Lower lobe of right lung (tissue), 2 donors: Measurements from ENCODE around the gene PPP6R3. TPM values are rescaled to one million over a fixed set of nuclear protein-coding genes. Genes with fewer than 3 reads are reported as not detected.
"Not testable (repeated sequence)": the region's sequence is repeated elsewhere in the genome, so short reads cannot be mapped to it uniquely, and the experiment has no call there.

ENCODE experiments used
- ATAC-seq, 2 donors: fragments of 200-7000 bp; cut with Tn5 transposase; one replicate each; pipeline ENCODE4 v1.9.1; 2020 to 2022; ENCODE audit warnings: mild to moderate bottlenecking in 2 of 2, moderate library complexity in 2 of 2
- DNase-seq: peaks from one replicate; pipeline ENCODE4 v3.0.0-alpha.2; 2020
- H3K27ac ChIP-seq: fragments of 200-600 bp; one replicate; pipeline ENCODE4 v1.8.0; 2022
- H3K27me3 ChIP-seq: fragments of 200-600 bp; one replicate; pipeline ENCODE4 v1.8.0; 2022; ENCODE audit warnings: low read depth
- H3K36me3 ChIP-seq: fragments of 200-600 bp; one replicate; pipeline ENCODE4 v1.8.0; 2022; ENCODE audit warnings: mild to moderate bottlenecking
- H3K4me1 ChIP-seq: fragments of 200-600 bp; one replicate; pipeline ENCODE4 v1.8.0; 2022
- H3K4me3 ChIP-seq: fragments of 200-600 bp; one replicate; pipeline ENCODE4 v1.8.0; 2022; ENCODE audit warnings: mild to moderate bottlenecking
- H3K9me3 ChIP-seq: fragments of 200-600 bp; one replicate; pipeline ENCODE4 v1.8.0; 2022
- intact Hi-C: fragments of 100-400 bp; cut with DNase I; formaldehyde crosslinking; loops from one replicate; pipeline ENCODE4 v1.11.0; 2022
- total RNA-seq: library from RNA; stranded (reverse); fragmentation: NEBNext Ultra II Directional; extraction: Animal tissue kit (Norgen Biotek cat#: 25700); gene quantifications from one replicate; pipeline ENCODE4 v1.2.1, GENCODE V29; 2021
- TF ChIP-seq, protein P1 (sequence below): fragments of 200-600 bp; IDR thresholded peaks from one replicate; pipeline ENCODE4 v1.8.0; 2022; ENCODE audit warnings: antibody characterized with exemption, mild to moderate bottlenecking
- donor health status: DM: no; HTN: yes; CAD: no; lungs with severe emphysema.

The PPP6R3 gene
- total RNA-seq, 1 donor from 2014 or later = 98.0 TPM

GRCh38 chr11:68628837-68629236 is 168.3 kb downstream of the PPP6R3 start:
- H3K27me3 ChIP-seq, intact Hi-C loops, H3K36me3 ChIP-seq, ATAC-seq, H3K4me1 ChIP-seq, H3K9me3 ChIP-seq, H3K27ac ChIP-seq, DNase-seq, H3K4me3 ChIP-seq: not testable (repeated sequence)

DNA sequence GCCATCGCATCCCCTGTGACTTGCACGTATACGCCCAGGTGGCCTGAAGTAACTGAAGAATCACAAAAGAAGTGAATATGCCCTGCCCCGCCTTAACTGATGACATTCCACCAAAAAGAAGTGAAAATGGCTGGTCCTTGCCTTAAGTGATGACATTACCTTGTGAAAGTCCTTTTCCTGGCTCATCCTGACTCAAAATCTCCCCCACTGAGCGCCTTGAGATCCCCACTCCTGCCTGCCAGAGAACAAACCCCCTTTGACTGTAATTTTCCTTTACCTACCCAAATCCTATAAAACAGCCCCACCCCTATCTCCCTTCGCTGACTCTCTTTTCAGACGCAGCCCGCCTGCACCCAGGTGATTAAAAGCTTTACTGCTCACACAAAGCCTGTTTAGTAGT is 171.8 kb downstream of the PPP6R3 start:
- H3K9me3 ChIP-seq, H3K27ac ChIP-seq, H3K36me3 ChIP-seq, ATAC-seq, DNase-seq, intact Hi-C loops, H3K4me1 ChIP-seq, H3K27me3 ChIP-seq, H3K4me3 ChIP-seq: not testable (repeated sequence)

DNA sequence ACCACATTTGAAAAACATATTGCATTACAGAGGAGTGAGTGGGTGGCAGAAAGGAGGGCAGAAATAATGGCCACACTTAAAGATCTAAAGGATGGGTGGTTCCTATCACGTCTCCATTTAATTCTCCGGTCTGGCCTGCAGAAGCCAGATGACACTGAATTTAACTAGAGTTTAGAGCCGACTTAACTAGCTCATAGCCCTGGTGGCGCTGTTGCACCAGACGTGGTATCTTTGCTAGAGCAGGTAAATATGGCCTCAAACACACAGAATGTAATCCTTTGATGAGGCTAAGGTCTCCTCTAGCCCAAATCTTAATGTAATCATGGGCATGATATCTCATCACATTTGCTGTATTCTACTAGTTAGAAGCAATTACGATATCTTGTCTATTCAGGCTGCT is 172.2 kb downstream of the PPP6R3 start:
- H3K4me3 ChIP-seq = no peak overlapping the region
- no peaks in the 10 kb centered on the region for H3K27me3 ChIP-seq
- H3K9me3 ChIP-seq = no peaks in the 10 kb centered on the region
- no peaks in the 10 kb centered on the region for H3K4me1 ChIP-seq
- no peaks in the 10 kb centered on the region for H3K36me3 ChIP-seq
- no peak overlapping the region for H3K27ac ChIP-seq
- ATAC-seq = no peak
- TF ChIP-seq, protein P1, sequence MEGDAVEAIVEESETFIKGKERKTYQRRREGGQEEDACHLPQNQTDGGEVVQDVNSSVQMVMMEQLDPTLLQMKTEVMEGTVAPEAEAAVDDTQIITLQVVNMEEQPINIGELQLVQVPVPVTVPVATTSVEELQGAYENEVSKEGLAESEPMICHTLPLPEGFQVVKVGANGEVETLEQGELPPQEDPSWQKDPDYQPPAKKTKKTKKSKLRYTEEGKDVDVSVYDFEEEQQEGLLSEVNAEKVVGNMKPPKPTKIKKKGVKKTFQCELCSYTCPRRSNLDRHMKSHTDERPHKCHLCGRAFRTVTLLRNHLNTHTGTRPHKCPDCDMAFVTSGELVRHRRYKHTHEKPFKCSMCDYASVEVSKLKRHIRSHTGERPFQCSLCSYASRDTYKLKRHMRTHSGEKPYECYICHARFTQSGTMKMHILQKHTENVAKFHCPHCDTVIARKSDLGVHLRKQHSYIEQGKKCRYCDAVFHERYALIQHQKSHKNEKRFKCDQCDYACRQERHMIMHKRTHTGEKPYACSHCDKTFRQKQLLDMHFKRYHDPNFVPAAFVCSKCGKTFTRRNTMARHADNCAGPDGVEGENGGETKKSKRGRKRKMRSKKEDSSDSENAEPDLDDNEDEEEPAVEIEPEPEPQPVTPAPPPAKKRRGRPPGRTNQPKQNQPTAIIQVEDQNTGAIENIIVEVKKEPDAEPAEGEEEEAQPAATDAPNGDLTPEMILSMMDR = peak; percentile 21
- no peak for DNase-seq
- intact Hi-C loops = no loop called here

DNA sequence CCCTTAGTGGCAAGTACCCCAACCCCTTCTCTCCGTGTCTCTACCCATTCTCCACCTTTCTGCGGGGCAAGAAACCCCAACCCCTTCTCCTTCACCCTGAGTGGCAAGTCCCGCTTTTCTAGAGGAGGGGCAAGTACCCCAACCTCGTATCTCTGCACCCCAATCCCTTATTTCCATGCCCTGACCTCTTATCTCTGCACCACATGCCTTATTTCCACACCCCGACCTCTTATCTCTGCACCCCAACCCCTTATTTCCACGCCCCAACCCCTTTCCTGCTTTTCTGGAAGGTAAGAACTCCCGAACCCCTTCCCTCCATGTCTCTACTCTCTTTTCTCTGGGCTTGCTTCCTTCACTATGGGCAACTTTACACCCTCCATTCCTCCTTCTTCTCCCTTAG is 174.1 kb downstream of the PPP6R3 start:
- H3K27me3 ChIP-seq = not testable (repeated sequence)

DNA sequence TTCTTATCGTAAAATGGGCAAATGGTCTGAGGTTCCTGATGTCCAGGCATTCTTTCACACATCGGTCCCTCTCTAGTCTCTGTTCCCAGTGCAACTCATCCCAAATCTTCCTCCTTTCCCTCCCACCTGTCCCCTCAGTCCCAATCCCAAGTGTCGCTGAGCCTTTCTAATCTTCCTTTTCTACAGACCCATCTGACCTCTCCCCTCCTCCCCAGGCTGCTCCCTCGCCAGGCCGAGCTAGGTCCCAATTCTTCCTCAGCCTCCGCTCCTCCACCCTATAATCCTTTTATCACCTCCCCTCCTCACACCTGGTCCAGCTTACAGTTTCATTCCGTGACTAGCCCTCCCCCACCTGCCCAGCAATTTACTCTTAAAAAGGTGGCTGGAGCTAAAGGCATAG is 174.6 kb downstream of the PPP6R3 start:
- H3K27ac ChIP-seq, H3K36me3 ChIP-seq, DNase-seq, H3K27me3 ChIP-seq, H3K4me1 ChIP-seq, H3K9me3 ChIP-seq, intact Hi-C loops, H3K4me3 ChIP-seq, ATAC-seq: not testable (repeated sequence)

More for the DNA sequence above, 174.1 kb downstream of the PPP6R3 start:
- ATAC-seq, H3K27ac ChIP-seq, H3K4me3 ChIP-seq, DNase-seq, H3K9me3 ChIP-seq, H3K4me1 ChIP-seq, intact Hi-C loops, H3K36me3 ChIP-seq: not testable (repeated sequence)

DNA sequence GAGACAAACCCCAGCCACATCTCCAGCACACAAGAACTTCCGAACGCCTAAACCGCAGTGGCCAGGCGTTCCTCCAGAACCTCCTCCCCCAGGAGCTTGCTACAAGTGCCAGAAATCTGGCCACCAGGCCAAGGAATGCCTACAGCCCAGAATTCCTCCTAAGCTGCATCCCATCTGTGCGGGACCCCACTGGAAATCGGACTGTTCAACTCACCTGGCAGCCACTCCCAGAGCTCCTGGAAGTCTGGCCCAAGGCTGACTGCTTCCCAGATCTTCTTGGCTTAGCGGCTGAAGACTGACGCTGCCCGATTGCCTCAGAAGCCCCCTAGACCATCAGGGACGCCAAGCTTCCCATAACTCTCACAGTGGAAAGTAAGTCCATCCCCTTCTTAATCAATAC is 175.3 kb downstream of the PPP6R3 start:
- intact Hi-C loops, H3K27ac ChIP-seq, H3K27me3 ChIP-seq, ATAC-seq, H3K4me1 ChIP-seq, H3K4me3 ChIP-seq, DNase-seq, H3K9me3 ChIP-seq, H3K36me3 ChIP-seq: not testable (repeated sequence)

GRCh38 chr11:68639322-68639721 is 178.8 kb downstream of the PPP6R3 start:
- ATAC-seq, H3K4me3 ChIP-seq, H3K9me3 ChIP-seq, DNase-seq, intact Hi-C loops, H3K27ac ChIP-seq, H3K36me3 ChIP-seq, H3K27me3 ChIP-seq, H3K4me1 ChIP-seq: not testable (repeated sequence)

- Histone ChIP-seq H3K4me1 (no peaks in the 10 kb centered on the region), H3K36me3 (no peaks in the 10 kb centered on the region), H3K4me3 (no peak overlapping the region), H3K27me3 (no peaks in the 10 kb centered on the region), H3K27ac (no peak overlapping the region), H3K9me3 (peaks cover 4% of the 10 kb centered on the region)
- ATAC-seq (peak in 1 of 2 donors; percentile 29), DNase-seq (no peak)
- intact Hi-C loops = no loop called here
- TF ChIP-seq, protein P1 = no peak
These were observed 181.3 kb downstream of the PPP6R3 start for GRCh38 chr11:68641880-68642279.

- DNase-seq = no peak
These were observed 183.0 kb downstream of the PPP6R3 start for GRCh38 chr11:68643585-68643984.

More at GRCh38 chr11:68643585-68643984, 183.0 kb downstream of the PPP6R3 start:
- Histone ChIP-seq H3K36me3 (no peaks in the 10 kb centered on the region), H3K27ac (no peak overlapping the region), H3K4me3 (no peak overlapping the region), H3K9me3 (peaks cover 12% of the 10 kb centered on the region), H3K4me1 (no peaks in the 10 kb centered on the region), H3K27me3 (no peaks in the 10 kb centered on the region)
- TF ChIP-seq, protein P1 = no peak
- no peak for ATAC-seq
- intact Hi-C loops = no loop called here
